HUES48 (cell line): ENCODE results near the gene SLC30A10.
"Not testable (repeated sequence)": the region's sequence is repeated elsewhere in the genome, so short reads cannot be mapped to it uniquely, and the experiment has no call there.

ENCODE experiments used
- H3K27ac ChIP-seq: one replicate; pipeline ENCODE4 v1.7.0; 2013; ENCODE audit warnings: low read depth, low read length, inconsistent platforms
- H3K27me3 ChIP-seq: 2 replicates; pipeline ENCODE4 v1.6.1; 2013; ENCODE audit warnings: mild to moderate bottlenecking, low read length; ENCODE audit not compliant: control insufficient read depth, insufficient read depth
- H3K36me3 ChIP-seq: 2 replicates; pipeline ENCODE4 v1.6.1; 2013; ENCODE audit warnings: low read length; ENCODE audit not compliant: control insufficient read depth, insufficient read depth
- H3K4me1 ChIP-seq: 2 replicates; pipeline ENCODE4 v1.6.1; 2013; ENCODE audit warnings: mild to moderate bottlenecking, low read length; ENCODE audit not compliant: control insufficient read depth, insufficient read depth
- H3K4me3 ChIP-seq: 2 replicates; pipeline ENCODE4 v1.5.1; 2013; ENCODE audit warnings: mild to moderate bottlenecking, low read depth, low read length
- H3K9ac ChIP-seq: 2 replicates; pipeline ENCODE4 v1.6.1; 2013; ENCODE audit warnings: mild to moderate bottlenecking, low read depth, low read length, moderate library complexity
- H3K9me3 ChIP-seq: 2 replicates; pipeline ENCODE4 v1.6.1; 2013; ENCODE audit warnings: low read length; ENCODE audit not compliant: control insufficient read depth, insufficient read depth

The SLC30A10 gene

GRCh38 chr1:219892271-219892670, 36.1 kb downstream of the SLC30A10 start:
- peaks cover 16% of the 10 kb centered on the region for H3K4me1 ChIP-seq
- not testable (repeated sequence) for H3K27me3 ChIP-seq, H3K9ac ChIP-seq, H3K4me3 ChIP-seq, H3K36me3 ChIP-seq, H3K9me3 ChIP-seq, H3K27ac ChIP-seq

- not testable (repeated sequence) for H3K36me3 ChIP-seq, H3K9ac ChIP-seq, H3K27ac ChIP-seq, H3K9me3 ChIP-seq, H3K4me3 ChIP-seq, H3K27me3 ChIP-seq
- H3K4me1 ChIP-seq: peaks cover 15% of the 10 kb centered on the region
Measured at GRCh38 chr1:219891846-219892245, 36.5 kb downstream of the SLC30A10 start.

GRCh38 chr1:219888667-219889066, 39.7 kb downstream of the SLC30A10 start:
- H3K9ac ChIP-seq, H3K4me3 ChIP-seq, H3K27ac ChIP-seq, H3K4me1 ChIP-seq, H3K36me3 ChIP-seq, H3K9me3 ChIP-seq, H3K27me3 ChIP-seq: not testable (repeated sequence)

GRCh38 chr1:219885680-219886079, 42.7 kb downstream of the SLC30A10 start:
- H3K27me3 ChIP-seq: no peaks in the 10 kb centered on the region

GRCh38 chr1:219883400-219884332, 44.7 kb downstream of the SLC30A10 start:
- no peaks in the 10 kb centered on the region for H3K36me3 ChIP-seq
- H3K4me3 ChIP-seq: no peak overlapping the region
- H3K27ac ChIP-seq: no peak overlapping the region
- peaks cover 9% of the 10 kb centered on the region for H3K4me1 ChIP-seq
- H3K9me3 ChIP-seq: peaks cover 9% of the 10 kb centered on the region; the same call in 1 of the 2 replicates
- H3K27me3 ChIP-seq: no peaks in the 10 kb centered on the region
- no peak overlapping the region for H3K9ac ChIP-seq

More at GRCh38 chr1:219885680-219886079, 42.7 kb downstream of the SLC30A10 start:
- no peak overlapping the region for H3K27ac ChIP-seq
- H3K9me3 ChIP-seq: peaks cover 9% of the 10 kb centered on the region; the same call in 1 of the 2 replicates
- no peak overlapping the region for H3K4me3 ChIP-seq
- no peak overlapping the region for H3K9ac ChIP-seq
- H3K36me3 ChIP-seq: no peaks in the 10 kb centered on the region
- peaks cover 9% of the 10 kb centered on the region for H3K4me1 ChIP-seq

GRCh38 chr1:219882755-219883154, 45.6 kb downstream of the SLC30A10 start:
- Histone ChIP-seq H3K9ac (no peak overlapping the region), H3K36me3 (no peaks in the 10 kb centered on the region), H3K4me3 (no peak overlapping the region), H3K27me3 (no peaks in the 10 kb centered on the region), H3K4me1 (peaks cover 9% of the 10 kb centered on the region), H3K27ac (no peak overlapping the region), H3K9me3 (peaks cover 9% of the 10 kb centered on the region; the same call in 1 of the 2 replicates)

- H3K4me1 ChIP-seq: peaks cover 9% of the 10 kb centered on the region
- no peaks in the 10 kb centered on the region for H3K27me3 ChIP-seq
- H3K27ac ChIP-seq: no peak overlapping the region
- H3K9ac ChIP-seq: no peak overlapping the region
- no peaks in the 10 kb centered on the region for H3K36me3 ChIP-seq
- H3K4me3 ChIP-seq: no peak overlapping the region
- H3K9me3 ChIP-seq: peaks cover 9% of the 10 kb centered on the region; the same call in 1 of the 2 replicates
Measured at GRCh38 chr1:219882096-219882495, 46.3 kb downstream of the SLC30A10 start.

GRCh38 chr1:219880765-219881457, 47.4 kb downstream of the SLC30A10 start:
- Histone ChIP-seq H3K9ac (no peak overlapping the region), H3K4me3 (no peak overlapping the region), H3K9me3 (no peaks in the 10 kb centered on the region), H3K27me3 (no peaks in the 10 kb centered on the region), H3K36me3 (no peaks in the 10 kb centered on the region), H3K27ac (no peak overlapping the region), H3K4me1 (peaks cover 9% of the 10 kb centered on the region)

- Histone ChIP-seq H3K4me1 (peaks cover 3% of the 10 kb centered on the region; the same call in 1 of the 2 replicates), H3K9me3 (no peaks in the 10 kb centered on the region), H3K36me3 (no peaks in the 10 kb centered on the region), H3K27ac (no peak overlapping the region), H3K9ac (no peak overlapping the region), H3K27me3 (no peaks in the 10 kb centered on the region), H3K4me3 (no peak overlapping the region)
Measured at GRCh38 chr1:219876798-219877209, 51.6 kb downstream of the SLC30A10 start.

- Histone ChIP-seq H3K27me3 (no peaks in the 10 kb centered on the region), H3K9me3 (no peaks in the 10 kb centered on the region), H3K27ac (no peak overlapping the region), H3K4me1 (0 out of 2 replicates have a peak, but pooled peaks cover under 1% of the 10 kb centered on the region), H3K4me3 (no peak overlapping the region), H3K36me3 (no peaks in the 10 kb centered on the region), H3K9ac (no peak overlapping the region)
Measured at GRCh38 chr1:219875860-219876259, 52.5 kb downstream of the SLC30A10 start.

GRCh38 chr1:219872538-219872937, 55.8 kb downstream of the SLC30A10 start:
- not testable (repeated sequence) for H3K27ac ChIP-seq, H3K4me3 ChIP-seq, H3K9ac ChIP-seq, H3K9me3 ChIP-seq, H3K27me3 ChIP-seq, H3K36me3 ChIP-seq, H3K4me1 ChIP-seq
